ENCODE results near the gene EXOC2. TPM values are rescaled to one million over a fixed set of nuclear protein-coding genes. Genes with fewer than 3 reads are reported as not detected.
A peak's percentile ranks its signal among the peaks of the same experiment; 100 is the strongest.

Gene EXOC2
- total and polyA plus RNA-seq, 10 of the 15 experiments (the other 5 are each of a cell fraction or from before 2014, with no cell fraction given) = 8.7 to 32.8 (median 20.7) TPM

DNA sequence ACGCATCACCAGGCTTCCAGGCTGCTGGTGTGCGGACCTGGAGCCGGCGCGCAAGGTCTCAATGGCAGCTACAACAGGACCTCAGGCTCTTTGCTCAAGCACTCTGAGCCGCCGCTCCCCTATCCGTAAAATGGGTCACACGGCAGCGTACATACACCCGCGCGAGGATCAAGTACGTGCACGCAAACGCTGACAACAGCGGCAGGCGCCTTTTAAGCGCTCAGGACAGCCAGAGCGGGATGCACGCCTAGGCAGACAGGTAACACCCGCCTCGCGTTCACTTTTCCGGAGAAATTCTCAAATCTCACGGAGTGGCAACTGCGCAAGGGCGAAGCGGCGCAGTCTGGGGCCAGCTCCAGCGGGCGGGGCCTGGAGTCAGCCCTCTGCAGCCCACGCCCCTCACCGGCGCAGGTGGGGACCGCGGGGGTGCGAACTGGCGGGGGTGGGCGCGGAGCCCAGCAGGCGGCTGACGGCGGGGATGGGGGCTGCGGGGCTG, 535 bp downstream of the EXOC2 start (continued):
- TF ChIP-seq, protein P1, sequence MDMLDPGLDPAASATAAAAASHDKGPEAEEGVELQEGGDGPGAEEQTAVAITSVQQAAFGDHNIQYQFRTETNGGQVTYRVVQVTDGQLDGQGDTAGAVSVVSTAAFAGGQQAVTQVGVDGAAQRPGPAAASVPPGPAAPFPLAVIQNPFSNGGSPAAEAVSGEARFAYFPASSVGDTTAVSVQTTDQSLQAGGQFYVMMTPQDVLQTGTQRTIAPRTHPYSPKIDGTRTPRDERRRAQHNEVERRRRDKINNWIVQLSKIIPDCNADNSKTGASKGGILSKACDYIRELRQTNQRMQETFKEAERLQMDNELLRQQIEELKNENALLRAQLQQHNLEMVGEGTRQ (IDR thresholded peaks at IDR 0.05; ENCODE audit: borderline replicate concordance, low read depth, low read length) = no peak
- 0 out of 3 replicates have a peak, but pooled peaks of 1 of the 2 experiments have one; percentile 43 for TF ChIP-seq EGR1 (IDR thresholded peaks at IDR 0.05; ENCODE audit: borderline replicate concordance in 1 of 2, low read depth in 2 of 2, low read length in 2 of 2)

DNA sequence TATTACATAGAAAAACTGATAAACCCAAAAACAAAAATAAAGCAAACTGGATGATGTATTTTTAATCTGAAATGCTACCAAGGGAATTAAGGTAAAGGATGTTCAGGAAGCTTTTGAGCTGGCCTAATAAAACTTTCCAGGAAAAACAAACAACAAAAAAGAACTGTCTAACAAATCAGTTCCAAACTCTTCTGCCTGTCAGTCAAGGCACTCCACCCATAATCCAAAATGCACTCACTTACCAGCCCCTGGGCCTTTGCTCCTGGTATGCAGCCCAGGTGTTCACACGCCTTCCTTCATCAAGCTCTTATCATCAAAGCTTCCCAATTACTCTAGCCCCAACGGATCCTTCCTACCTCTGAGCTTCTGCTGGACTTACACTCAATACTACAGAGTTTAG, 3.7 kb downstream of the EXOC2 start:
- Histone ChIP-seq H3K9ac (ENCODE audit: control insufficient read depth, insufficient read depth, low read length) (no peak overlapping the region), H3K27me3 (replicated peaks in 1 of 2; ENCODE audit: control insufficient read depth in 2 of 2, insufficient read depth in 2 of 2, low read length in 1 of 2) (no peaks in the 10 kb centered on the region), H3K4me2 (ENCODE audit: control insufficient read depth, insufficient read depth) (no peak overlapping the region), H3K36me3 (ENCODE audit: control insufficient read depth in 2 of 2, insufficient read depth in 2 of 2, low read length in 1 of 2) (peaks cover 2 to 9% of the 10 kb centered on the region in 2 experiments; a peak in 2 of 4 replicates), H2AFZ (ENCODE audit: control insufficient read depth, low read depth, low read length) (no peak overlapping the region), H3K27ac (ENCODE audit: control insufficient read depth, insufficient read depth) (no peak overlapping the region), H3K79me2 (ENCODE audit: control insufficient read depth, insufficient read depth, low read length) (peaks cover 36% of the 10 kb centered on the region), H3K4me1 (ENCODE audit: control insufficient read depth, insufficient read depth, low read length) (peaks cover 8% of the 10 kb centered on the region), H3K9me3 (replicated peaks; ENCODE audit: control insufficient read depth, insufficient read depth, low read length) (no peaks in the 10 kb centered on the region), H4K20me1 (ENCODE audit: control insufficient read depth, insufficient read depth) (no peaks in the 10 kb centered on the region), H3K4me3 (no peak overlapping the region)
- intact Hi-C loops (cut with micrococcal nuclease; ENCODE audit: unreplicated experiment) = no loop called here
- DNase-seq (ENCODE audit: low read depth, low spot score) (no peak), FAIRE-seq (no peak), ATAC-seq (no peak)
- 44% methylated on average over 2 of the region's 2 CpGs for WGBS (ENCODE audit: insufficient coverage, insufficient replicate concordance, low lambda C conversion rate, missing lambda C conversion rate)
- BruUV-seq (replicated peaks) = no TSS peak
- ChIA-PET CTCF (interaction anchor here (0.8 to 2.4 kb wide), 5 partner anchors 9 to 733 kb away, joined by 3 to 8 read pairs (median 3); no protein-coding TSS in a partner anchor), RAD21 (ENCODE audit: unreplicated experiment) (interaction anchor here (1.0 to 1.6 kb wide), 2 partner anchors 23 to 96 kb away, joined by 3 to 4 read pairs; no protein-coding TSS in a partner anchor), SMC1A (ENCODE audit: uncharacterized antibody, unreplicated experiment) (interaction anchor here (0.7 to 1.3 kb wide), 3 partner anchors 9 to 78 kb away, joined by 3 to 4 read pairs (median 3); no protein-coding TSS in a partner anchor), POLR2A (interaction anchor here (1.0 kb wide), 1 partner anchor 9 kb away, joined by 3 read pairs; no protein-coding TSS in a partner anchor)
- in situ Hi-C loops (cut with MboI) = no loop called here
- TF ChIP-seq, protein P2, sequence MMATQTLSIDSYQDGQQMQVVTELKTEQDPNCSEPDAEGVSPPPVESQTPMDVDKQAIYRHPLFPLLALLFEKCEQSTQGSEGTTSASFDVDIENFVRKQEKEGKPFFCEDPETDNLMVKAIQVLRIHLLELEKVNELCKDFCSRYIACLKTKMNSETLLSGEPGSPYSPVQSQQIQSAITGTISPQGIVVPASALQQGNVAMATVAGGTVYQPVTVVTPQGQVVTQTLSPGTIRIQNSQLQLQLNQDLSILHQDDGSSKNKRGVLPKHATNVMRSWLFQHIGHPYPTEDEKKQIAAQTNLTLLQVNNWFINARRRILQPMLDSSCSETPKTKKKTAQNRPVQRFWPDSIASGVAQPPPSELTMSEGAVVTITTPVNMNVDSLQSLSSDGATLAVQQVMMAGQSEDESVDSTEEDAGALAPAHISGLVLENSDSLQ (IDR thresholded peaks at IDR 0.05) = no peak
- TF ChIP-seq, protein P3, sequence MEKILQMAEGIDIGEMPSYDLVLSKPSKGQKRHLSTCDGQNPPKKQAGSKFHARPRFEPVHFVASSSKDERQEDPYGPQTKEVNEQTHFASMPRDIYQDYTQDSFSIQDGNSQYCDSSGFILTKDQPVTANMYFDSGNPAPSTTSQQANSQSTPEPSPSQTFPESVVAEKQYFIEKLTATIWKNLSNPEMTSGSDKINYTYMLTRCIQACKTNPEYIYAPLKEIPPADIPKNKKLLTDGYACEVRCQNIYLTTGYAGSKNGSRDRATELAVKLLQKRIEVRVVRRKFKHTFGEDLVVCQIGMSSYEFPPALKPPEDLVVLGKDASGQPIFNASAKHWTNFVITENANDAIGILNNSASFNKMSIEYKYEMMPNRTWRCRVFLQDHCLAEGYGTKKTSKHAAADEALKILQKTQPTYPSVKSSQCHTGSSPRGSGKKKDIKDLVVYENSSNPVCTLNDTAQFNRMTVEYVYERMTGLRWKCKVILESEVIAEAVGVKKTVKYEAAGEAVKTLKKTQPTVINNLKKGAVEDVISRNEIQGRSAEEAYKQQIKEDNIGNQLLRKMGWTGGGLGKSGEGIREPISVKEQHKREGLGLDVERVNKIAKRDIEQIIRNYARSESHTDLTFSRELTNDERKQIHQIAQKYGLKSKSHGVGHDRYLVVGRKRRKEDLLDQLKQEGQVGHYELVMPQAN (conservative IDR thresholded peaks at IDR 0.05) = no peak
- TF ChIP-seq HDAC6 (IDR thresholded peaks at IDR 0.05; ENCODE audit: unreplicated experiment) = no peak
- TF ChIP-seq SMAD1 (IDR thresholded peaks at IDR 0.05; ENCODE audit: low read depth, partially characterized antibody) = no peak
- TF ChIP-seq, protein P4, sequence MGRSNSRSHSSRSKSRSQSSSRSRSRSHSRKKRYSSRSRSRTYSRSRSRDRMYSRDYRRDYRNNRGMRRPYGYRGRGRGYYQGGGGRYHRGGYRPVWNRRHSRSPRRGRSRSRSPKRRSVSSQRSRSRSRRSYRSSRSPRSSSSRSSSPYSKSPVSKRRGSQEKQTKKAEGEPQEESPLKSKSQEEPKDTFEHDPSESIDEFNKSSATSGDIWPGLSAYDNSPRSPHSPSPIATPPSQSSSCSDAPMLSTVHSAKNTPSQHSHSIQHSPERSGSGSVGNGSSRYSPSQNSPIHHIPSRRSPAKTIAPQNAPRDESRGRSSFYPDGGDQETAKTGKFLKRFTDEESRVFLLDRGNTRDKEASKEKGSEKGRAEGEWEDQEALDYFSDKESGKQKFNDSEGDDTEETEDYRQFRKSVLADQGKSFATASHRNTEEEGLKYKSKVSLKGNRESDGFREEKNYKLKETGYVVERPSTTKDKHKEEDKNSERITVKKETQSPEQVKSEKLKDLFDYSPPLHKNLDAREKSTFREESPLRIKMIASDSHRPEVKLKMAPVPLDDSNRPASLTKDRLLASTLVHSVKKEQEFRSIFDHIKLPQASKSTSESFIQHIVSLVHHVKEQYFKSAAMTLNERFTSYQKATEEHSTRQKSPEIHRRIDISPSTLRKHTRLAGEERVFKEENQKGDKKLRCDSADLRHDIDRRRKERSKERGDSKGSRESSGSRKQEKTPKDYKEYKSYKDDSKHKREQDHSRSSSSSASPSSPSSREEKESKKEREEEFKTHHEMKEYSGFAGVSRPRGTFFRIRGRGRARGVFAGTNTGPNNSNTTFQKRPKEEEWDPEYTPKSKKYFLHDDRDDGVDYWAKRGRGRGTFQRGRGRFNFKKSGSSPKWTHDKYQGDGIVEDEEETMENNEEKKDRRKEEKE (IDR thresholded peaks at IDR 0.05) = no peak
- TF ChIP-seq HDAC2 (IDR thresholded peaks at IDR 0.05) = no peak
- TF ChIP-seq MTA2 (IDR thresholded peaks at IDR 0.05; ENCODE audit: low read depth) = no peak
- TF ChIP-seq MEF2A (IDR thresholded peaks at IDR 0.05; ENCODE audit: insufficient read depth, low read depth, low read length) = no peak
- no peak for TF ChIP-seq JUND (IDR thresholded peaks at IDR 0.05; ENCODE audit: low read depth, low read length)
- no peak for TF ChIP-seq SRF (IDR thresholded peaks at IDR 0.05; ENCODE audit: low read depth in 2 of 2, low read length in 2 of 2)
